A172 (cell line): ENCODE results near the gene PTPRE. TPM values are rescaled to one million over a fixed set of nuclear protein-coding genes. Genes with fewer than 3 reads are reported as not detected.

Experiments used
- DNase-seq: peaks from one replicate; pipeline ENCODE4 v3.0.0-alpha.2; 2015; ENCODE audit warnings: low spot score
- total RNA-seq: library from RNA; depleted of rRNA; stranded (reverse); fragments of >200 nt; shearing (Covaris generic); gene quantifications from 2 replicates; pipeline ENCODE4 v1.2.3, GENCODE V29; 2014

PTPRE gene
- total RNA-seq, 1 experiment from 2014 or later: 3.8 TPM

DNA sequence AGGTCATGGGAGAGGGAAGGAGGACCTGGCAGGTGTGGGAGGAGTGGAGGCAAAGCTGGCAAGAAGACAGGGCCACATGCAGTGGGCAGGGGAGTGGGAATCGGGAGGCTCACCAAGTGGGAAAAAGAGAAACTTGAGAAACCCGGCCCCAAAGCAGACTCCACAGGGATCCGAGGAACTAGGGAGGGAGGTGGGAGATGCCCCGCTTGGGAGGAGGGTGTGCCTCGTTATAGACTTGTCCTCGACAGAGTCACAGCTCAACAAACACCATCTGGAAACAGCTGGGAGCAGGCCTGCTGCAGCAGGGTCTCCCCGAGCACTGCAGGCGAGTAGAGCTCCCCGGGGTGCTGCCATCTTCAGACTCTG lies 164.5 kb downstream of the PTPRE start:
- DNase-seq: no peak

DNA sequence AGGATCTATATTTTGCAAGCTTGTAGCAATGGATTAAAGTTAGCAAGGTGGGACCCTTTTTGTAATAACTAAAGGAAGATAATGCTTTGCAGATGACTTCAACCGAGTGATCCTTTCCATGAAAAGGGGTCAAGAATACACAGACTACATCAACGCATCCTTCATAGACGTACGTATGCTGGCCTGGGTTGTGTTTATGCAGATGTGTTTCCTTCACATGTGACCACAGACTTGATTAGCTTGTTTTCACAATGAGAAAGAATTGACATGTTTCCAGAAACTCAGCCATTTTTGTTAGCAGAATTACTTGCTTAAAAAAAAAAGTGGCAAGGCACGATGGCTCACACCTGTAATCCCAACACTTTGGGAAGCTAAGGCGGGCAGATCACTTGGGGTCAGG lies 165.1 kb downstream of the PTPRE start:
- no peak for DNase-seq

DNA sequence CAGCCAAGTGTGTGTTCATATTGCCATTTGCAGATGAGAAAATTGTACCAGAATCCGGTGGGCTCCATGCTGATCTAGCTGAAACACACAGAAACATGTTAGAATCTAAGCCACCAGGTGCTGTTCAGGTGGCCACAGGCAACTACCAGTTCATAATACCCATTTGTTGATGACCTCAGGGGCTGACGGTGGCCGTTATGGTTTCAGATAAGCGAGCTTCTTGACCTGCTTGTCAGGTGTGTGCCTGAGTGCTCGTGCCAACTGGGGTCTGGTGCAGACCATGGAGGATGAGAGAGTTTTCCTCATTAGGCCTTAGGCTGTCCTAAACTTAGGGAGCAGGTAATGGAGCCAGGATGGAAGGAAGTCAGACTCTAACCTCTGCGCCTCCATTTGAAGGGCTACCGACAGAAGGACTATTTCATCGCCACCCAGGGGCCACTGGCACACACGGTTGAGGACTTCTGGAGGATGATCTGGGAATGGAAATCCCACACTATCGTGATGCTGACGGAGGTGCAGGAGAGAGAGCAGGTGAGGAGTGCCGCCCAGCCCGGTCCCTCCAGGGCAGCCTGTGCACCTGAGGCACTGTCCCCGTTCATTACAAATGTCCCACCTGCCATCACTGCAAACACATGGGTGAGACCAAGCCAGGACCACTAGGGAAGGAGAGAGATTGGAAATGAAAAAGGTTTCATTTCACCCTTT lies 166.2 kb downstream of the PTPRE start:
- no peak for DNase-seq

DNA sequence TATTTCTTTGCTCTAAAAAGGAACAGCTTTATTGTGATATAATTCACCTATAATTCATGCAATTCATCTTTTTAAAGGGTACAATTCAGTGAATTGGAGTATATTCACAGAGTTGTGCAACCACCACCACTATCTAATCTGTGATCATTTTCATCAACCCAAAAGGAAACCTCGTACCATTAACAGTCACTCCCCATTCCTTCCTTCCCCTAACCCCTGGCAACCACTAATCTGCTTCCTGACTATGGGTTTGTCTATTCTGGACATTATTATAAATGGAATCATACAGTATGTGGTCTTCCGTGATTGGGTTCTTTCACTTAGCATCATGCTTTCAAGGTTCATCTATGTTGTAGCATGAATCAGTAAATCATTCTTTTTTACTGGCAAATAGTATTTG lies 167.0 kb downstream of the PTPRE start:
- DNase-seq: no peak

DNA sequence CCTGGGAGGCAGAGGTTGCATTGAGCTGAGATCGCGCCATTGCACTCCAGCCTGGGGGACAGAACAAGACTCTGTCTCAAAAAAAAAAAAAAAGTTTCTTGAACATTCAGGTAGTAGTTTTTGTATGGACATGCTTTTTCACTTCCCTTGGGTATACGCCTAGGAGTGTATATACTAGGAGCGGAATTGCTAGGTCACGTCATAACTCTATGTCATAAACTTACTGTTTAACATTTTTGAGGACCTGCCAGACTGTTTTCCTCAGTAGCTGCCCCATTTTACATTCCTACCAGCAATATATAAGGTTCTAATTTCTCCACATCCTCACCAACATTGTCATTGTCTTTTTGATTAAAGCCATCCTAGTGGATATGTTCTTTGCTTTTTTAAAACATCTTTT lies 167.7 kb downstream of the PTPRE start:
- DNase-seq: no peak

DNA sequence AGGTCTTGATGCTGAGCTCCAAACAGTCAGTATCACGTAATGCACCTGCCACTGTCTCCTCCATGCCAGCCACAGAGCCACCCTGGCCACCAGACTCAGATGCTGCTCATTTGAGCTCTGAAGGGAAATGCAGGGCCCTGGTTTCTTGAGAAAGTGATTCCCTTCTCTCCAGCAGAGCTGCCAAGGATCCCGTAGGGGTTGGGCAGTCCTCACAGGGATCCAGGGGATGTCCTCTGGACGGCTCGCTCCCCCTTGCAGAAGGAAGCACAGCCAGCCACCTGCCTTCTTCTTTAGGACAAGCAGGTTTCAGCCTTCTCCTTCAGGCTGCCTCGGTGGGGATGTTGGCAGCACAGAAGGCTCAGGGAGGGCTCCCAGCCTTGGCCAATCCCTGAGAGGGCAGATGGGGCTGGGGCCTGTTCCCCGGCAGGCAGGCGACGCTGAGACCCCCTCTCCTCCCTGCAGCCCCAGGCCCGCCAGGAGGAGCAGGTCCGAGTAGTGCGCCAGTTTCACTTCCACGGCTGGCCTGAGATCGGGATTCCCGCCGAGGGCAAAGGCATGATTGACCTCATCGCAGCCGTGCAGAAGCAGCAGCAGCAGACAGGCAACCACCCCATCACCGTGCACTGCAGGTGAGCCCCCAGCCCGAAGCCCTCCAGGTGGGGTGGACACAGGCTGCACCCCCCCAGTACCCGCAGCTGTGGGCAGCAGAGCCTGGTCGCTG lies 170.4 kb downstream of the PTPRE start:
- DNase-seq: no peak

DNA sequence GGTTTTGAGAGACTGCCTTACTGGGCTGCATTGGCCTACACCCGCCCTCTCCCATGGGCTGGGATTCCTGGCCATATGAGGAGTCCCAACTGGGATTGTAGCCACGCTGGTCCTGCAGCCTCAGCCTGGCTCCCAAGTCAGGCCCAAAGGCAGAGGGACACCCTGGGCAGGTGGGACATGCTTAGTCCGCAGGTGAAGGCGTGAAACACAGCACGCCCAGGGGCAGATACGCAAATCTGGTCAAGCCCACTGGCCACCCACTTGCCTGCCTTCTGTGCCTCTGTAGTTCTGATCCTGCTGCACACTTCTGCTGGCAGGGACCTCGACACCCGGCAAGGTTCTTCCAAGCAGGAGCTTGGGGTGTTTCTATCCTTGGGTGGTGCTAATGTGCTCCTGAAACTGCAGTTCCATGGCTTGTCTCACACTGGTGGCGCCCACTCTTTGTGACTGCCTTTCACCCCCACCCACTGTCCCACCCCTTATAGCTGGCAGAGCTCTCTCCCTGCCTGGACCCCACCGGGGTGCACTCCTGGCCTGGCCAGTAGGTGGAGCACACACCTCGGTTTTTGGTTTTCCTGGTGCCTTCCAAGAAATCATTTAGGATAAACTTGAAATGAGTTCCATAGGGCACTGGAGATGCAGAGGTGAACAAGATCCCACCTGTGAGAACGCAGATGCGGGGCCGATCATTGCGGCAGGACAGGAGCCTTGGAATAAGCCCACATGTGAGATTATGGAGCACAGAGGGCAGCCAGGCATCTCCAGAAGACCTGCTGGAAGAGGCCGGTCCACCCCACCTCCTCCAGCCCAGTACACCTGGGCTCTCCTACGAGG lies 171.4 kb downstream of the PTPRE start:
- peak; percentile 7 for DNase-seq

DNA sequence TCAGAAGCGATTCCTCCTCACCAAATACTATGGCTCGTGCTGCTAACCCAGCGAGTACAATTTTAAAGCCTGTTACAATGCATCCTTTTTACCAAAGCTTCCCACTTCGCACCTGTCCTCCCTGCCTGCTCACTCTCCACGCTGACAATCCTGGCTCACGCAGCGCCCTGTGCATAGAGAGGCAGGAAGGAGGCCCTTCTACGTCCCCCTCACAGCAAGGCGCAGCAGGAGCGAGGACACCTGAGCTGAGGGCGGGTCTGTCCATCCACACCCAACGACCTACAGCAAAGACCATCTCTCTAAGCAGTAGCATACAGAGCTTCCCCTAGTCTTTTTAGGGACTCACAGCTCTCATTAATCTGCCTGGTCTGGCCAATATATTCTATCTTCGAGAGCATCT lies 173.3 kb downstream of the PTPRE start:
- DNase-seq: no peak

DNA sequence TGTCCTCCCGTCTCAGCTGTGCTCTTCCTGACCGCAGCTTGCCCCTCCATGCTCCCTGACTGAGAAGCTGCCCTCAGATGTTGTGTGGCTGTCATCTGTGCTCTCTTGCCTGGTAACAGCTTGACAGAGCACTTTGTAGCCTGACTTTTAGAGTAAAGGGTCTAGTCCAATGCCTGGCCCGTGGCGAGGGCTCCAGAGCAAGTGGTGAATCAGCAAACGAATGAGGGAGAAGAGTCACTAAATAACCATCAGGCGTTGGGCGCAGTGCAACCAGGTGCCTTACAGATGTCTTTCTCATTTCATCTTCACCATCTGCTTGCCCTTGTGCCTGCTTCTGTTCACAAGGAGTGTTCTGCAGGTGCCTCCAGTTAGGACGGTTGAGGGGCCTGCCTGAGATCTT lies 173.7 kb downstream of the PTPRE start:
- DNase-seq: no peak

DNA sequence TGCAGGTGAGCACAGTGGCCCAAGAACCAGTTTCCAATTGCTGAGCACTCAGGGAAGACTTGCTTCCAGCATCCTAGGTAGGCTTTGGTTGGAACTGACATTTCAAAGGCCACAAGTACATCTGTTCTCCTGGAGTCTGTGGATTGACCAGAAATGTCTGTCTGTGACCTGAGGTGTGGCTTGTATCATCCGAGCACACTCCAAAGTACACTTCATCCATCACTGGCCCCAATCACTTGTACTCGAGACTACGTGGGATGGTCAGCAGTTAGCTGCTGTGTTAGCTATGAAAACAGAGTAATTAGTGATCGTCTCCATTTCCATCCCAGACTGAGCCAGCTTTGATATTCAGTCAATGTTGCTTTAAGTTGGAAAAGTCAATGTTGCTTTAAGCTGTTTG lies 174.3 kb downstream of the PTPRE start:
- DNase-seq: no peak

DNA sequence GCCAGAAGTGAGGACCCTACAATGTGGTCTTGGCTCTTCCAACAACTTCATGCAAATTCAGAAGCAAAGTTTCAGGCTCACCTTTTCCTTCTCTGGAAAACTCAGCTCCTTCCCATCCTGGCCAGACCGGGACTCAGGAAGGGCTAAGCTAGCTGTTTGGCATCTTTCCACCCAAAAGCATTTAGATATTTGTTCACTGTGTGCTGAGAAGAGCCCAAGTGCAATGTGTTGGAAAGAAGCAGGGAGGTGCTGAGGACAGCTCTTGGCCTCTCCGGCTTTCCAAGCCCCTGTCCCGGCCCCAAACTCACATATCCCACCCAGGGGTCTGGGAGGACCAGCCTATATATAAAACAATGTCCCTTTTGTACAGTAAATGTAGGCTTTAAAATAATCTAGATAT lies 174.8 kb downstream of the PTPRE start:
- DNase-seq: no peak

DNA sequence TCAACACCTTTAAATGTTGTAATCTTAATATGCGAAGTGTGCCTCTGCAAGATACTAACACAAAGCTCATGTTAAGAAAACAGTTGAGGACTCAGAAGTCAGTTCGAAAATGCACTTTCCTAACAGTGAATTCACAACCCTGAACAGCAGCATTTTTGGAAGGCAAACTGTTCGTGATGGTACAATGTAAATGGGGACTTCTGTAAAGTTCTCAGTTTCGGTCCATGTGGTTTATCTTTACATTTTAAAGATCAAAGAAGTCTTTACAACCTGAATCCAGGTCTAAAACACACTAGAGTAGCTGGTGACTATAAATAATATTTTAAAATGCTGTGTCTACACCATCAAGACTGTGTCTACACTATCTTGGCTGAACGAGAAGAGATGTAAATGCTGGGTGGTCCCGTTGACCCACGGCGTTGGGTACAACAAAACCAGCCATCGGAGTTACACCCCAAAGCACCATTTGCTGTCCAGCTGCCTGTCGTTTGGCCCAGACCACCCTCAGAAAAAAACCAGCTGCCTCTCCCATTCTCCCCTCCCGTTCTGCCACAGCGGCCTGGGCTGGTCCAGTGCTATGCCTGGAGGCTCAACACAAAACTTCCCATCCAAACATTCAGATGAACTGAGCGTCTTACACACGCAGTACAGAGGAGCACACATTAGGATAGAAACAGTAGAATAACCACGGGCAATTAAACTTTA lies 176.4 kb downstream of the PTPRE start:
- no peak for DNase-seq

DNA sequence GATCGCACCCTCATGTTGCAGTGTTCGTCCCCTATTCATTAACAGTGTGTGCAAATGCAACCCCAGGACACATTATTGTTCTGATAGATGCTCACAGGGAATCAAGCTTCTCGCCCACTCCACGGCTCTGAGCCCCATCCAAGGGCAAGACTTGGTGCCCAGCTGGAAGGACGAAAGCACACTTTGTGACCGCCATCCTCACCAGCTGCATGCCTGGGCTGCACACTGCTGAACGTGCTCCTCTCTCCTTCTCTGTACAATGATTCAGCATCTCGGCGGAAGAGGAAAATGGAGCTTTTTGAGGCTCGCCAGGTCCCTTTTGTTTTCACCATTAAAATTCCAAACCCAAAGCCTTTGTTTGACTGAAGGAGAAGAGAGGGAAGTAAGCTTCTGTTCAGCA lies 177.5 kb downstream of the PTPRE start:
- no peak for DNase-seq

DNA sequence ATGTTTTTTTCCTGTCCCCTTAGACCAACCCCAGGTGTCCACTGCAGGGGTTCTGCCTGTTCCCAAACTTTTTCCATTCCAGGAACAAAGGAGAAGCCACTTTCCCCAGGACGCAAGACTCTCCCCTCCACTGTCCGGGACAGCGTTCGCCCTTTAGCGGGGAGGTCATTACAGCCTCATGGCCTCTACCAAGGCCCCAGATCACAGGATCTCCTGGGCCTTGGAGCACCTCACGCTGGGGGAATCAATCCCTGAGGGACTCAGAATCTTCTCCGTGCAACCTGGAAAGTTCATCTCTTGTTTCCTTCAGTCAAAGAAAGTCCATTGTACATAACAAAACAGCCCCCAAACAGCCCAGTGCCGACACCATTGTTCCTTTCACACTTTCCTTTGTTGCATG lies 178.1 kb downstream of the PTPRE start:
- DNase-seq: no peak

DNA sequence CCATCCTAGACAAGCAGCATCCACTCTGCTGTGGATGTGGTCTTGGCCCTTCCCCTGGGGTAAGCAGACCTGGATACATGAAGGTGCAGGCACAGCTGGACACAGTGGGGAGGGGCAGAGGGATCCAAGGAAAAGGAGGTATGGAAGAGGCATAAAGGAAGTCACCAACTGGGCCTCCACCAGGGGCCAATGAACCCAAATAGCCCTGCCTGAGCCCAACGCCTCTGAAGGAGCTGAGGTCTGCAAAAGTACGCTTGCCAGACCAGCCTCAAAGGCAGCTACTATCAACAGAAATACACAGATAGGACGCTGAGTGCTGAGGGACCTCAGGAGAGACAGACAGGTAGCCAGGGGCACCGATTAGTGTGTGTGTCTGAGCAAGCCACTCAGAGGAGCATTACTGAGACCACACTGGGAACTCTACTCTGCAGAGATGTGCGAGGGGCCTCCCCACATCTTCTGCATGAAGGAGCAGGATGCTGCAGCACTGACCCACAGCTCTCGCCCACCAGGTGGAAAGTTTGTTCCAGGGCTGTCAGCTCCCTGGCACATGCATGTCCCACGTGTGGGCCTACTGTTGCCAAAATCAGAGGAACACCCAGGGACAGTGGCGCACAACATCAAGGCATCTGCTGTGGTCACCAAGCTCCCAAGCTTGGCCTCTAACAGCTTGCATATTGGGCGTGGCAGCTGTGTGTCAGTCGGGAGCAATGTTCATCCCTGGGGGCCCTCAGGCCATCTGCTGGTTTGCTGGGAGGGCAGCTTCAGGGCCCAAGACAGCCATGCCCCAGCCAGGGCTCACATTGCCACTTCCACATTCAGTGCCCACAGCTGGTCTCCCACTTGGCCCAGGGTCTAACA lies 179.3 kb downstream of the PTPRE start:
- no peak for DNase-seq

DNA sequence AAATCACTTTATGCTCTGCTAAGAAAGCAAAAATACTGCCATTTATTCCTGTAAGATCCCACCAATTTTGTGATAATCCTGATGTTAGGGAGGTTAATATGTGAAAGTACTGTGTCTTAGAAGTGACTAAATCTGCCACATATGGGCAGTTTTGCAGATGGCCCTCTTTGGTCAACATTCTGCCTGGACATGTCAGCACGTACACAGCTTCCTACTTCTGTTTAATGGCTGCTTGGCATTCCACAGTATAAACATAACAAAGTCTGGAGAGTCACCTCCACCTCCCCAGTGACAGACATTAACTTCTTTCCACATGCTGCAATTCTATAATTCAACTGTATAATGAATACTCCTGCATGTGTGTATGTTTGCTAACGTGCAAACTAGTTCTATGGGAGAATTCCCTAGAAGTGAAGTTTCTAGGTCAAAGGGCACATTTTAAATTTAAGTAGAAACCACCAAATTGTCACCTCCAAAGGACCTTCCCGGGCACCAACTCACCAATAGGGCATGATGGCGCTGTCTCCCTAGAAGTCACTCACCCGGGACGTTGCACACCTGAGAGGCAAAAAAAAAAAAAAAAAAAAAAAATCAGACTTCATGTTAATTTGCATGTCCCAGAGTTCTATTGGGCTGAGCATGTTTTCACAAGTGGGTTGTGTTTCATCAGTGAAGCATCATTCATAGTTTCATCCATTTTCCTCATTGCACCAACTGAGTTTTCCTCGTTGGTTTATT lies 180.4 kb downstream of the PTPRE start:
- no peak for DNase-seq

DNA sequence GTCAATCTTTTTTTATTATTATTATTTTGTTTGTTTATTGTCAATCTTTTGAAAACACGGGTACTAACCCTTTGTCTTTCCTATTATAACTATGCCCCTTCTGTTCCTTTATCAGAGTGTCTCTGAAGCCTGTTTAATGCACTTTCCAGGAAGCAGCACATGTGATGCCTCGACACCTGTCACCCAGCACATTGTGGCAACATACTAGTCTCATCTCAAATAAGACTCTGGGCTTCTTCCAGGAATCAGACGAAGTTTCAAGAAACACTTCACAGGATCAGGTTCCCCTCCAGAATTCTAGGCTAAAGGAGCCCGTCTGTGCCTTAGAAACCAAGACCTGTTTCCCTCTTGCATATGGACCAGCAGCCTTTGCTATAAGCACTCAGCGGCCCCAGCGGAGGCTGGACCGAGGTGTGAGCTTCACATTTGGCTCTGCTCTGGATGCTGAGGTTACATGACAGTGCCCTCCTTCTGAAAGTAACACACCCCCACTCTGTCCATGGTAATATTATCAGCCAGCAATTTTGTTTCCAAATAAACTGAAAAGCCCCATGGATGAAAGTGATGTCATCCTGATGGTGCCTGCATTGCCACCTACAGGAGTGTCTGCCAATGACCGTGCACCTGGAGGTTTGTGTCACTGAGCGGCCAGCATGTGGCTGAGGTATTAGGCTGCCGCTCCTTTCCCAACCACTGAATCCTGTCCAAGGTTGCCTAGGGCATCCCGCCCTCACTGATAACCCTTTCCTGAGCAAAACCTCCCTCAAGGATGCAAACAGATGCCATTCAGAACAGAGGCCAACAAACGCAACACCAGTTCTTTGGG lies 181.2 kb downstream of the PTPRE start:
- no peak for DNase-seq

DNA sequence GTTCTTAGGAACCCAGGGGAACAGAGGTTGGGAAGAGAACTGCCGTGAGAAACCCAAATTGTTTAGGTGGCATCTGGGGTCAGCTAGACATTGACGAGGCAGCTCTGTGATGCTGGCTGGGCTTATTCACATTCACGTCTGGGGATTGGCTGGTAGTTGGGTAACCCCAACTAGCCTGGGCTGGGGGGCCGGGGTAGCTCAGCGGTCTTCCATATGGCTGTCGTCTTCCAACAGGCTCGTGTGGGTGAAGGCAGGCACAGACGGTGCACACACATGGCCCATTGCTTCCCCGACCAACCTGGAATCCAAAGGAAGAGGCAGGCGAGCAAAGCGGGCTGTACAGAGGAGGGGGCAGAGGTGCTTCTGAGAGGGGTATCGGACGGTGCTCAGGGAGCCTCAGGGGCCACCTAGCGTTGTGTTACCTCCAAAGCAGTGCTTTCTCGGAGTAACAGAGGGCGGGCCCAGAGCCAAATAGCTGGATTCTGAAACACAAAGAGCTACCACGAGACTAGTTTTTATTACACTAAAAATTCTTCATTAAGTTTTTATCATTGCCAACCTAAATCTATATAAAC lies 184.8 kb downstream of the PTPRE start:
- DNase-seq: no peak

DNA sequence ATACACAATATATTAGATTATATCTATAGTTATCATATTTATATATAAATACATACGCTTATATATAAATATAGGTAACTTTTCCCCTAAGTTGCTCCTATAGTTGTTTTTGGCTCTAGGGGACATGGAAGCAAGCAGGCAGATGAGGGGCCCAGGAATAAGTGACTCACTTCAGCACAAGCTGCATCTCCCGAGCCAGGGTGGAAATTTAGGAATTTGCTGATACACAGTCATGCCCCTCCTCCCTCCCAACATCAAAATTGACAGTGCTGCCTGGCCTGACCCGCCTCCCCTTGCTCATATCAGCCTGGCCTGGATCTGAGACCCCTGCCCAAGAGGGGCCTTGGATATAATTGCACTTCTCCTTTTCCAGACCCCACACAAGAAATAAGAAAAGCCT lies 185.6 kb downstream of the PTPRE start:
- DNase-seq: no peak
